Panc1 (cell line): ENCODE results near the gene LZTFL1.

Experiments
- TCF7L2 ChIP-seq: IDR thresholded peaks from 2 replicates; pipeline ENCODE4 v1.6.1; 2011; ENCODE audit warnings: mild to moderate bottlenecking, low read depth, low read length, inconsistent platforms
- TF ChIP-seq, protein P1 (sequence below): fragments of 450-650 bp; IDR thresholded peaks from 2 replicates; pipeline ENCODE4 v1.5.1; 2017; ENCODE audit warnings: mild to moderate bottlenecking
- TF ChIP-seq, protein P2 (sequence below), 2 experiments: IDR thresholded peaks; 2 replicates each; pipeline ENCODE4 v1.6.1; 2011 to 2012; ENCODE audit warnings: low read depth in 2 of 2, control low read depth in 1 of 2, low read length in 1 of 2, mild to moderate bottlenecking in 1 of 2, moderate library complexity in 1 of 2; ENCODE audit not compliant: insufficient read depth in 1 of 2

DNA sequence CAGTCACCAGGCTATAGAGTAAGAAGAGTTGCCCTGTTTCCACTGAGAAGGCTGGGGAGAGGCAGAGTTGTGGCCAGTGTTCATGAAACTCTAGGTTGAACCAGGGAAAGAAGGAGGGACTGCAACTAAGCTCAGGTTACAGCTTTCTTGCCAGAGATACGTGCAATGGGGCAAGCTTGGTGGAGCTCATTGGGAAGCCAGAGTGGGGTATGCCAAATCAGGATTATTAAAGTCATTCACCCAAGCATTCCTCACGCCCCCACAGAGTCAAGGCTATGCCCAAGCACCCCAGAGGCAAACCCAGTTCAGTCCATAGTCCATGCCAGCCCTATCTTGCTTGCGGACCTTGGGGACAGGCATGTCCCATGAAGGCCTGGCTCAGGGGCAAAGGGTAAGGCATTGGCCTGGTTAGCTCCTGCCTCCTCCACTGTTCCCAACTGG is 63.1 kb downstream of the LZTFL1 start:
- TF ChIP-seq, protein P1, sequence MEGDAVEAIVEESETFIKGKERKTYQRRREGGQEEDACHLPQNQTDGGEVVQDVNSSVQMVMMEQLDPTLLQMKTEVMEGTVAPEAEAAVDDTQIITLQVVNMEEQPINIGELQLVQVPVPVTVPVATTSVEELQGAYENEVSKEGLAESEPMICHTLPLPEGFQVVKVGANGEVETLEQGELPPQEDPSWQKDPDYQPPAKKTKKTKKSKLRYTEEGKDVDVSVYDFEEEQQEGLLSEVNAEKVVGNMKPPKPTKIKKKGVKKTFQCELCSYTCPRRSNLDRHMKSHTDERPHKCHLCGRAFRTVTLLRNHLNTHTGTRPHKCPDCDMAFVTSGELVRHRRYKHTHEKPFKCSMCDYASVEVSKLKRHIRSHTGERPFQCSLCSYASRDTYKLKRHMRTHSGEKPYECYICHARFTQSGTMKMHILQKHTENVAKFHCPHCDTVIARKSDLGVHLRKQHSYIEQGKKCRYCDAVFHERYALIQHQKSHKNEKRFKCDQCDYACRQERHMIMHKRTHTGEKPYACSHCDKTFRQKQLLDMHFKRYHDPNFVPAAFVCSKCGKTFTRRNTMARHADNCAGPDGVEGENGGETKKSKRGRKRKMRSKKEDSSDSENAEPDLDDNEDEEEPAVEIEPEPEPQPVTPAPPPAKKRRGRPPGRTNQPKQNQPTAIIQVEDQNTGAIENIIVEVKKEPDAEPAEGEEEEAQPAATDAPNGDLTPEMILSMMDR: no peak
- TF ChIP-seq, protein P2, sequence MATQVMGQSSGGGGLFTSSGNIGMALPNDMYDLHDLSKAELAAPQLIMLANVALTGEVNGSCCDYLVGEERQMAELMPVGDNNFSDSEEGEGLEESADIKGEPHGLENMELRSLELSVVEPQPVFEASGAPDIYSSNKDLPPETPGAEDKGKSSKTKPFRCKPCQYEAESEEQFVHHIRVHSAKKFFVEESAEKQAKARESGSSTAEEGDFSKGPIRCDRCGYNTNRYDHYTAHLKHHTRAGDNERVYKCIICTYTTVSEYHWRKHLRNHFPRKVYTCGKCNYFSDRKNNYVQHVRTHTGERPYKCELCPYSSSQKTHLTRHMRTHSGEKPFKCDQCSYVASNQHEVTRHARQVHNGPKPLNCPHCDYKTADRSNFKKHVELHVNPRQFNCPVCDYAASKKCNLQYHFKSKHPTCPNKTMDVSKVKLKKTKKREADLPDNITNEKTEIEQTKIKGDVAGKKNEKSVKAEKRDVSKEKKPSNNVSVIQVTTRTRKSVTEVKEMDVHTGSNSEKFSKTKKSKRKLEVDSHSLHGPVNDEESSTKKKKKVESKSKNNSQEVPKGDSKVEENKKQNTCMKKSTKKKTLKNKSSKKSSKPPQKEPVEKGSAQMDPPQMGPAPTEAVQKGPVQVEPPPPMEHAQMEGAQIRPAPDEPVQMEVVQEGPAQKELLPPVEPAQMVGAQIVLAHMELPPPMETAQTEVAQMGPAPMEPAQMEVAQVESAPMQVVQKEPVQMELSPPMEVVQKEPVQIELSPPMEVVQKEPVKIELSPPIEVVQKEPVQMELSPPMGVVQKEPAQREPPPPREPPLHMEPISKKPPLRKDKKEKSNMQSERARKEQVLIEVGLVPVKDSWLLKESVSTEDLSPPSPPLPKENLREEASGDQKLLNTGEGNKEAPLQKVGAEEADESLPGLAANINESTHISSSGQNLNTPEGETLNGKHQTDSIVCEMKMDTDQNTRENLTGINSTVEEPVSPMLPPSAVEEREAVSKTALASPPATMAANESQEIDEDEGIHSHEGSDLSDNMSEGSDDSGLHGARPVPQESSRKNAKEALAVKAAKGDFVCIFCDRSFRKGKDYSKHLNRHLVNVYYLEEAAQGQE (IDR thresholded peaks at IDR 0.05; ENCODE audit: insufficient read depth in 1 of 2, low read depth in 2 of 2, low read length in 1 of 2): no peak
- TF ChIP-seq TCF7L2: no peak
